Adrenal gland (tissue), 5 donors: ENCODE measurements around the gene LEF1.

Experiments
- CTCF ChIP-seq, 6 experiments: fragments of 450-650 bp in 4 of 6; fragments of 200-600 bp in 2 of 6; sonication (generic) in 1 of 6; IDR thresholded peaks; 1 replicate in 5 of 6; 2 replicates in 1 of 6; pipeline versions ENCODE4 v1.5.1 to v1.8.0; 2016 to 2021; ENCODE audit warnings: antibody characterized with exemption in 6 of 6, mild to moderate bottlenecking in 2 of 6, moderate library complexity in 1 of 6
- POLR2A ChIP-seq, 2 donors: fragments of 450-650 bp; IDR thresholded peaks; one replicate each; pipeline ENCODE4 v1.6.1; 2017; ENCODE audit warnings: antibody characterized with exemption in 2 of 2, mild to moderate bottlenecking in 2 of 2, moderate library complexity in 1 of 2
- donor health status: DM: no; HTN: no; CAD: no.

GRCh38 chr4:108081256-108081655 is 87.5 kb downstream of the LEF1 start:
- no peak for TF ChIP-seq CTCF (IDR thresholded peaks at IDR 0.05)
- TF ChIP-seq POLR2A (IDR thresholded peaks at IDR 0.05) = no peak
